ENCODE results near the gene LIN9.
"Not testable (repeated sequence)": the region's sequence is repeated elsewhere in the genome, so short reads cannot be mapped to it uniquely, and the experiment has no call there.

The LIN9 gene

DNA sequence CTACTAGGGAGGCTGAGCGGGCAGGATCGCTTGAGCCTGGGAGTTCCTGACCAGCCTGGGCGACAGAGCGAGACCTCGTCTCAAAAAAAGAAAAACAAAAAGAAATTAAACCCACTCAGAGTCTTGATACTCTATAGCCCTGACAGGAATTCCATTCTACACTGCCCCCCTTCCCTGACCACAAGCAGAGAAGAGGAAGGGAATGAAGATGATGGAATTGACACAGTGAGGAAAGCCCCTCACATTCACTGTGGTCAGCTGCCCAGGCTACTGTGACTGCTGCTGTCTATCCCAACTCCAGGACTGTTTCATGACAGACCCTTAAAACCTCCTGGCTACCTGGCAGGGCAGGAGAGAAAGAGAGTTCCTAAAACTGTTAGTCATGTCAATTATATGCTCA lies 12.1 kb downstream of the LIN9 start:
- H3K9ac ChIP-seq (ENCODE audit: low read length), result no peak overlapping the region
- no peaks in the 10 kb centered on the region for H3K27me3 ChIP-seq (replicated peaks; ENCODE audit: control insufficient read depth, insufficient read depth, low read length)
- no peak for DNase-seq (ENCODE audit: low read depth)
- no peak overlapping the region for H3K4me3 ChIP-seq (ENCODE audit: low read length)
- no peaks in the 10 kb centered on the region for H3K36me3 ChIP-seq (ENCODE audit: control insufficient read depth, insufficient read depth, low read length, severe bottlenecking)
- H3K9me3 ChIP-seq (ENCODE audit: control insufficient read depth, low read length), result no peaks in the 10 kb centered on the region
- no peaks in the 10 kb centered on the region for H3K4me1 ChIP-seq (ENCODE audit: control insufficient read depth, insufficient read depth, low read length)

GRCh38 chr1:226293553-226293920 lies 15.4 kb downstream of the LIN9 start:
- Histone ChIP-seq H3K36me3 (ENCODE audit: control insufficient read depth, insufficient read depth, low read length, severe bottlenecking) (no peaks in the 10 kb centered on the region), H3K9ac (ENCODE audit: low read length) (no peak overlapping the region), H3K4me3 (ENCODE audit: low read length) (no peak overlapping the region), H3K4me1 (ENCODE audit: control insufficient read depth, insufficient read depth, low read length) (no peaks in the 10 kb centered on the region), H3K9me3 (ENCODE audit: control insufficient read depth, low read length) (no peaks in the 10 kb centered on the region), H3K27me3 (replicated peaks; ENCODE audit: control insufficient read depth, insufficient read depth, low read length) (no peaks in the 10 kb centered on the region)
- DNase-seq (ENCODE audit: low read depth), result no peak

DNA sequence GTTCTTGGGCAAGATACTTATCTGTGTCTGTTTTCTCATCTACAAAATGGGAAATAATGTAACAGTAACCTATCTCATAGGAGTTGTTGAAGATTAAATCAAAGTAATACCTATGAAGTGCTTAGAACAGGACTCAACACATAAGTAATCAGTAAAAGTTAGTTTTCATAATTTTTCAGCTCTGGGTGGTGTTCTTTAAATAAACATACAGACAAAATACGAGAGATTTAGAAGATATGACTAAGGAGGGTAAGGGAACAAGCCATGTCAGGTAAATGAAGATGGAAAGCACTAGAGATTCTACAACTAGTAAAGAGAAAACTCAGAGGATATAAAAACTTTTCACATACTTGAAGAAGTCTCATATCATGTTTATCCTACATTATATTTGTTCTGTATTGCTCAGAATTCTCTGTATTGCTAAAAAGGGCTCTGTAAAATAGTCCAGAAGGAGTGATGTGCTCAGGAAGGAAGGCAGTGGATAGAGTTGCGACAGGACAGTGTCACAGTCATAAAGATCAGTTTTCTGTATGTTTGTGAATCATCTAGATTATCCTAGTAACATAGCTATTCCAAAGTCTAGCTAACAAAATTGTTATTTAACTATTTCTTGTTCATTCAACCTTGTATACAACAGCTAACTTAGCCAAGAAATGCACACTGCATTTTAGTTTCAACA lies 16.0 kb downstream of the LIN9 start:
- Histone ChIP-seq H3K9ac (ENCODE audit: low read length) (no peak overlapping the region), H3K36me3 (ENCODE audit: control insufficient read depth, insufficient read depth, low read length, severe bottlenecking) (no peaks in the 10 kb centered on the region), H3K9me3 (ENCODE audit: control insufficient read depth, low read length) (no peaks in the 10 kb centered on the region), H3K27me3 (replicated peaks; ENCODE audit: control insufficient read depth, insufficient read depth, low read length) (no peaks in the 10 kb centered on the region), H3K4me1 (ENCODE audit: control insufficient read depth, insufficient read depth, low read length) (no peaks in the 10 kb centered on the region), H3K4me3 (ENCODE audit: low read length) (no peak overlapping the region)
- DNase-seq (ENCODE audit: low read depth), result no peak

DNA sequence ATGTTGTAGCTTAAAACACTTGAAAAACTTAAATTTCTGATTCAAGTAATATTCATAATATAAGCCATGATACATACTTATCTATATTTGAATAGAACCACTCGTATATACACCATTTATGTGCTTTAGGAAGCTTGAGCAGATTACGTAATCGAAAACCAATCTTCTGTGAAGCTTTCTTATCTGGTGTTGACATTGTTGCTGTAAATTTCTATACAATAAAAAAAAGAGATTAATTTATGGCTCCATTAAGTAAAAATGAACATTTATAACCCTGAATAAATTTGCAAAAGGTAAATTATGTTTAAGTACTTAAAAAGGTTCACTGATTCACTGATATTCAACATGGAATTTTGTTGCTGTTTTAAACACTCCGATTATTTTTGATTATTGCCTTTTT lies 21.4 kb downstream of the LIN9 start:
- no peak overlapping the region for H3K4me3 ChIP-seq (ENCODE audit: low read length)
- no peaks in the 10 kb centered on the region for H3K4me1 ChIP-seq (ENCODE audit: control insufficient read depth, insufficient read depth, low read length)
- no peaks in the 10 kb centered on the region for H3K36me3 ChIP-seq (ENCODE audit: control insufficient read depth, insufficient read depth, low read length, severe bottlenecking)
- no peak for DNase-seq (ENCODE audit: low read depth)
- no peaks in the 10 kb centered on the region for H3K9me3 ChIP-seq (ENCODE audit: control insufficient read depth, low read length)
- H3K27me3 ChIP-seq (replicated peaks; ENCODE audit: control insufficient read depth, insufficient read depth, low read length), result no peaks in the 10 kb centered on the region
- no peak overlapping the region for H3K9ac ChIP-seq (ENCODE audit: low read length)

- Histone ChIP-seq H3K4me1 (ENCODE audit: control insufficient read depth, insufficient read depth, low read length) (no peaks in the 10 kb centered on the region), H3K9me3 (ENCODE audit: control insufficient read depth, low read length) (no peaks in the 10 kb centered on the region), H3K9ac (ENCODE audit: low read length) (no peak overlapping the region), H3K36me3 (ENCODE audit: control insufficient read depth, insufficient read depth, low read length, severe bottlenecking) (peaks cover 3% of the 10 kb centered on the region), H3K4me3 (ENCODE audit: low read length) (no peak overlapping the region), H3K27me3 (replicated peaks; ENCODE audit: control insufficient read depth, insufficient read depth, low read length) (no peaks in the 10 kb centered on the region)
- DNase-seq (ENCODE audit: low read depth), result no peak
These were observed 27.9 kb downstream of the LIN9 start for GRCh38 chr1:226281058-226281457.

DNA sequence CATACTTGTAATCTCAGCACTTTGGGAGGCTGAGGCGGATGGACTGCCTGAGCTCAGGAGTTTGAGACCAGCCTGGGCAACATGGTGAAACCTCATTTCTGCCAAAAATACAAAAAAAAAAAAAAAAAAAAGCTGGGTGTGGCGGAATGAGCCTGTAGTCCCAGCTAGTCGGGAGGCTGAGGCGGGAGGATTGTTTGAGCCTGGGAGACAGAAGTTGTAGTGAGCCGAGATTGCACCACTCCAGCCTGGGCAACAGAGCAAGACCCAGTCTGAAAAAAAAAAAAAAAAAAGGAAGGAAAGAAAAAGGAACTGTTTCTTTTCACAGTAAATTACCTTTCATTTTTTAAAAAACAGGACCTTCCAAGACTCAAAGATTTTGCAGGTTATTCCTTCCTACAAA lies 29.5 kb downstream of the LIN9 start:
- Histone ChIP-seq H3K4me3 (ENCODE audit: low read length) (no peak overlapping the region), H3K4me1 (ENCODE audit: control insufficient read depth, insufficient read depth, low read length) (no peaks in the 10 kb centered on the region), H3K27me3 (replicated peaks; ENCODE audit: control insufficient read depth, insufficient read depth, low read length) (no peaks in the 10 kb centered on the region), H3K9ac (ENCODE audit: low read length) (no peak overlapping the region), H3K36me3 (ENCODE audit: control insufficient read depth, insufficient read depth, low read length, severe bottlenecking) (peaks cover 3% of the 10 kb centered on the region), H3K9me3 (ENCODE audit: control insufficient read depth, low read length) (no peaks in the 10 kb centered on the region)
- DNase-seq (ENCODE audit: low read depth), result no peak

- no peak overlapping the region for H3K9ac ChIP-seq (ENCODE audit: low read length)
- no peaks in the 10 kb centered on the region for H3K9me3 ChIP-seq (ENCODE audit: control insufficient read depth, low read length)
- no peak for DNase-seq (ENCODE audit: low read depth)
- H3K36me3 ChIP-seq (ENCODE audit: control insufficient read depth, insufficient read depth, low read length, severe bottlenecking), result peaks cover 3% of the 10 kb centered on the region
- no peak overlapping the region for H3K4me3 ChIP-seq (ENCODE audit: low read length)
- H3K4me1 ChIP-seq (ENCODE audit: control insufficient read depth, insufficient read depth, low read length), result no peaks in the 10 kb centered on the region
- no peaks in the 10 kb centered on the region for H3K27me3 ChIP-seq (replicated peaks; ENCODE audit: control insufficient read depth, insufficient read depth, low read length)
These were observed 31.1 kb downstream of the LIN9 start for GRCh38 chr1:226277897-226278296.

DNA sequence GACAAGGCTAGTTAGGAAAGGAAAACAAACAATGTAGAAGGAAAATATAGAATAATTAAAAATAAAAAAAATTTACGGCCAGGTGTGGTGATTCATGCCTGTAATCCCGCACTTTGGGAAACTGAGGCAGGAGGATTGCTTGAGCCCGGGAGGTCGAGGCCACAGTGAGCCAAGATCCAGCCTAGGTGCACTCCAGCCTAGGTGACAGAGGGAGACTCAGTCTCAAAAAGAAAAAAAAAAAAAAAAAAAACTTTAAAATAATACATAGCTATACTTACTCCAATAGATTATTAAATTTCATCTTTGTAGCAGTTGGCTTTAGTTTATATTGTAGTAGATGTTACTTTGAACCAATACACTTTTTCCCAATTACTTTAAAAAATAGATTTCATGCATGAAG lies 32.0 kb downstream of the LIN9 start:
- Histone ChIP-seq H3K27me3 (replicated peaks; ENCODE audit: control insufficient read depth, insufficient read depth, low read length) (no peaks in the 10 kb centered on the region), H3K4me3 (ENCODE audit: low read length) (no peak overlapping the region), H3K9me3 (ENCODE audit: control insufficient read depth, low read length) (no peaks in the 10 kb centered on the region), H3K4me1 (ENCODE audit: control insufficient read depth, insufficient read depth, low read length) (no peaks in the 10 kb centered on the region), H3K9ac (ENCODE audit: low read length) (no peak overlapping the region), H3K36me3 (ENCODE audit: control insufficient read depth, insufficient read depth, low read length, severe bottlenecking) (peaks cover 3% of the 10 kb centered on the region)
- no peak for DNase-seq (ENCODE audit: low read depth)

GRCh38 chr1:226276077-226276682 lies 32.8 kb downstream of the LIN9 start:
- Histone ChIP-seq H3K9ac (ENCODE audit: low read length) (no peak overlapping the region), H3K9me3 (ENCODE audit: control insufficient read depth, low read length) (no peaks in the 10 kb centered on the region), H3K36me3 (ENCODE audit: control insufficient read depth, insufficient read depth, low read length, severe bottlenecking) (peaks cover 3% of the 10 kb centered on the region), H3K4me3 (ENCODE audit: low read length) (no peak overlapping the region), H3K27me3 (replicated peaks; ENCODE audit: control insufficient read depth, insufficient read depth, low read length) (no peaks in the 10 kb centered on the region), H3K4me1 (ENCODE audit: control insufficient read depth, insufficient read depth, low read length) (no peaks in the 10 kb centered on the region)
- DNase-seq (ENCODE audit: low read depth), result no peak

GRCh38 chr1:226274138-226274537 lies 34.8 kb downstream of the LIN9 start:
- no peak overlapping the region for H3K9ac ChIP-seq (ENCODE audit: low read length)
- peaks cover 1% of the 10 kb centered on the region for H3K4me1 ChIP-seq (ENCODE audit: control insufficient read depth, insufficient read depth, low read length)
- no peak overlapping the region for H3K4me3 ChIP-seq (ENCODE audit: low read length)
- no peaks in the 10 kb centered on the region for H3K9me3 ChIP-seq (ENCODE audit: control insufficient read depth, low read length)
- H3K27me3 ChIP-seq (replicated peaks; ENCODE audit: control insufficient read depth, insufficient read depth, low read length), result no peaks in the 10 kb centered on the region
- peaks cover 3% of the 10 kb centered on the region for H3K36me3 ChIP-seq (ENCODE audit: control insufficient read depth, insufficient read depth, low read length, severe bottlenecking)
- no peak for DNase-seq (ENCODE audit: low read depth)

DNA sequence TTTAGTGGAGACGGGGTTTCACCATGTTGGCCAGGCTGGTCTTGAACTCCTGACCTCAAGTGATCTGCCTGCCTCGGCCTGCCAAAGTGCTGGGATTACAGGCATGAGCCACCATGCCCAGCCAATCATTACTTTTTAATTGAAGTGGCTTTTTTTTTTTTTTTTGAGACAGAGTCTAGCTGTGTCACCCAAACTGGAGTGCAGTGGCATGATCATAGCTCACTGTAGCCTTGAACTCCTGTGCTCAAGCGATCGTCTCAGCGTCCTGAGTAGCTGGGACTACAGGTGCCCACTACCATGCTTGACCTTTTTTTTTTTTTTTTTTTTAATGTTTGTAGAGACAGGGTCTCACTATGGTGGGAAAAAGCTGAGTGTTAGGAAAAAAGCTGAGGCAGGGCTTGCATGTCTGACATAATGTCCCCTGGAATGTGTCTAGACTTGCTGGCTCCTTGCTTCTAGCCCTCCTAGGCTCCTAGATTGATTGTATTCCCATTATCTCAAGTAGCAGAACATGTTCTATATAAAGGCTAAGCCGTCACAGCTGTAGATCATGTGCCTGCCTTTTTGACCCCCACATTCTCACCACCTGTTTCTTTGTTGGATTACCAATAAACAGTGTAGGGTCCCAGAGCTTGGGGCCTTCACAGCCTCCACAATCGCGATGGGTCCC lies 36.6 kb downstream of the LIN9 start:
- not testable (repeated sequence) for DNase-seq (ENCODE audit: low read depth); H3K27me3 ChIP-seq (replicated peaks; ENCODE audit: control insufficient read depth, insufficient read depth, low read length)

More for the DNA sequence above, 36.6 kb downstream of the LIN9 start:
- H3K9ac ChIP-seq (ENCODE audit: low read length); H3K9me3 ChIP-seq (ENCODE audit: control insufficient read depth, low read length); H3K4me3 ChIP-seq (ENCODE audit: low read length); H3K36me3 ChIP-seq (ENCODE audit: control insufficient read depth, insufficient read depth, low read length, severe bottlenecking): not testable (repeated sequence)
- peaks cover 10% of the 10 kb centered on the region for H3K4me1 ChIP-seq (ENCODE audit: control insufficient read depth, insufficient read depth, low read length)

All from adipocyte (in vitro differentiated cells).